ENCODE results near the gene ATP8A1. TPM values are rescaled to one million over a fixed set of nuclear protein-coding genes. Genes with fewer than 3 reads are reported as not detected.

The ATP8A1 gene
- total RNA-seq, 1 experiment from 2014 or later: 0.80 TPM

DNA sequence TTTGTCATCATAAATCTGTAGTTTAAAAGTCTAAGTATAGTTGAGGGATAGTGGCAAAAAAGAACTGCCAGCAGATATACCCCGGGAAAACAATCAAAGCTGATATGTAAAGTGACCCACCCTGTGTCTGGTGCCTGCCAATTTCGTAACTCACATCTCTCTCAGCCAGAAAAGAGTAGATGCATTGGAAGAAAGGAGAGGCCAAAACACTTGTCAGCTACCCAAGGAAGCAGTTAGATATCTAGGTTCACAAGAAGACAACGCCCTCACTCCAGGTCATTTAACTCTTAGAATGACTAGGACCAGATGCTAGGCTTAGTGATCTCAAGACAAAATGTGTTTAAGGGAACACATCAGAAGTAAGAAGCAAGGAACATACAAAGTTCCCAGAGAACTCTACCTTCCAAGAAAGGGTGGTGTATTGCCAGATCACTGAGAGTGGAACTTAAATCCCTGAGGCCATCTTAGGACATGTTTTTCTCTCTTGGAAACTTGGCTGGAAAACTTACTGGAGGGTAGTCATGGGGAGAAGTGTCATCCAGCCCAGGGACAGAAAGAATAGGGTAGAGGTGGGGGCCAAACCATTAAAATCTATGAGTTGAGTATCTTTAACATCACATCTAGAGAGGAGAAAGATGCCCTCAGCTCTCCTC is 133.7 kb downstream of the ATP8A1 start:
- TF ChIP-seq, protein P1, sequence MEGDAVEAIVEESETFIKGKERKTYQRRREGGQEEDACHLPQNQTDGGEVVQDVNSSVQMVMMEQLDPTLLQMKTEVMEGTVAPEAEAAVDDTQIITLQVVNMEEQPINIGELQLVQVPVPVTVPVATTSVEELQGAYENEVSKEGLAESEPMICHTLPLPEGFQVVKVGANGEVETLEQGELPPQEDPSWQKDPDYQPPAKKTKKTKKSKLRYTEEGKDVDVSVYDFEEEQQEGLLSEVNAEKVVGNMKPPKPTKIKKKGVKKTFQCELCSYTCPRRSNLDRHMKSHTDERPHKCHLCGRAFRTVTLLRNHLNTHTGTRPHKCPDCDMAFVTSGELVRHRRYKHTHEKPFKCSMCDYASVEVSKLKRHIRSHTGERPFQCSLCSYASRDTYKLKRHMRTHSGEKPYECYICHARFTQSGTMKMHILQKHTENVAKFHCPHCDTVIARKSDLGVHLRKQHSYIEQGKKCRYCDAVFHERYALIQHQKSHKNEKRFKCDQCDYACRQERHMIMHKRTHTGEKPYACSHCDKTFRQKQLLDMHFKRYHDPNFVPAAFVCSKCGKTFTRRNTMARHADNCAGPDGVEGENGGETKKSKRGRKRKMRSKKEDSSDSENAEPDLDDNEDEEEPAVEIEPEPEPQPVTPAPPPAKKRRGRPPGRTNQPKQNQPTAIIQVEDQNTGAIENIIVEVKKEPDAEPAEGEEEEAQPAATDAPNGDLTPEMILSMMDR (IDR thresholded peaks at IDR 0.05): no peak
- TF ChIP-seq, protein P2, sequence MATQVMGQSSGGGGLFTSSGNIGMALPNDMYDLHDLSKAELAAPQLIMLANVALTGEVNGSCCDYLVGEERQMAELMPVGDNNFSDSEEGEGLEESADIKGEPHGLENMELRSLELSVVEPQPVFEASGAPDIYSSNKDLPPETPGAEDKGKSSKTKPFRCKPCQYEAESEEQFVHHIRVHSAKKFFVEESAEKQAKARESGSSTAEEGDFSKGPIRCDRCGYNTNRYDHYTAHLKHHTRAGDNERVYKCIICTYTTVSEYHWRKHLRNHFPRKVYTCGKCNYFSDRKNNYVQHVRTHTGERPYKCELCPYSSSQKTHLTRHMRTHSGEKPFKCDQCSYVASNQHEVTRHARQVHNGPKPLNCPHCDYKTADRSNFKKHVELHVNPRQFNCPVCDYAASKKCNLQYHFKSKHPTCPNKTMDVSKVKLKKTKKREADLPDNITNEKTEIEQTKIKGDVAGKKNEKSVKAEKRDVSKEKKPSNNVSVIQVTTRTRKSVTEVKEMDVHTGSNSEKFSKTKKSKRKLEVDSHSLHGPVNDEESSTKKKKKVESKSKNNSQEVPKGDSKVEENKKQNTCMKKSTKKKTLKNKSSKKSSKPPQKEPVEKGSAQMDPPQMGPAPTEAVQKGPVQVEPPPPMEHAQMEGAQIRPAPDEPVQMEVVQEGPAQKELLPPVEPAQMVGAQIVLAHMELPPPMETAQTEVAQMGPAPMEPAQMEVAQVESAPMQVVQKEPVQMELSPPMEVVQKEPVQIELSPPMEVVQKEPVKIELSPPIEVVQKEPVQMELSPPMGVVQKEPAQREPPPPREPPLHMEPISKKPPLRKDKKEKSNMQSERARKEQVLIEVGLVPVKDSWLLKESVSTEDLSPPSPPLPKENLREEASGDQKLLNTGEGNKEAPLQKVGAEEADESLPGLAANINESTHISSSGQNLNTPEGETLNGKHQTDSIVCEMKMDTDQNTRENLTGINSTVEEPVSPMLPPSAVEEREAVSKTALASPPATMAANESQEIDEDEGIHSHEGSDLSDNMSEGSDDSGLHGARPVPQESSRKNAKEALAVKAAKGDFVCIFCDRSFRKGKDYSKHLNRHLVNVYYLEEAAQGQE (IDR thresholded peaks at IDR 0.05; ENCODE audit: insufficient read depth in 1 of 2, low read depth in 2 of 2, low read length in 1 of 2): no peak
- no peak for TF ChIP-seq TCF7L2 (IDR thresholded peaks at IDR 0.05; ENCODE audit: low read depth, low read length)
- TF ChIP-seq POLR2AphosphoS5 (IDR thresholded peaks at IDR 0.05; ENCODE audit: low read depth, low read length): no peak
- TF ChIP-seq SIN3A (IDR thresholded peaks at IDR 0.05; ENCODE audit: borderline replicate concordance, insufficient read depth, low read depth, low read length): no peak
- ChIA-PET POLR2A (no interaction called here), CTCF (no interaction called here)
- H3K4me1 ChIP-seq (ENCODE audit: control insufficient read depth, insufficient read depth, low read length): no peaks in the 10 kb centered on the region
- no peaks in the 10 kb centered on the region for H3K36me3 ChIP-seq (ENCODE audit: control insufficient read depth, insufficient read depth, low read length)
- in situ Hi-C loops (cut with HindIII; ENCODE audit: low pct_unique_long_range_greater_than_20kb, low sequenced_read_pairs): no loop called here
- intact Hi-C loops (cut with micrococcal nuclease; ENCODE audit: unreplicated experiment): no loop called here
- no peak for ATAC-seq
- H3K27ac ChIP-seq (ENCODE audit: low read length): no peak overlapping the region
- no peak for DNase-seq (ENCODE audit: low read depth, low spot score)
- no peaks in the 10 kb centered on the region for H3K27me3 ChIP-seq (ENCODE audit: control insufficient read depth, insufficient read depth, low read length)
- H3K9me3 ChIP-seq (ENCODE audit: control insufficient read depth, insufficient read depth, low read depth, low read length): no peaks in the 10 kb centered on the region
- BruUV-seq (replicated peaks): no TSS peak
- H3K4me3 ChIP-seq (ENCODE audit: low read depth in 2 of 2, low read length in 2 of 2): no peak overlapping the region

DNA sequence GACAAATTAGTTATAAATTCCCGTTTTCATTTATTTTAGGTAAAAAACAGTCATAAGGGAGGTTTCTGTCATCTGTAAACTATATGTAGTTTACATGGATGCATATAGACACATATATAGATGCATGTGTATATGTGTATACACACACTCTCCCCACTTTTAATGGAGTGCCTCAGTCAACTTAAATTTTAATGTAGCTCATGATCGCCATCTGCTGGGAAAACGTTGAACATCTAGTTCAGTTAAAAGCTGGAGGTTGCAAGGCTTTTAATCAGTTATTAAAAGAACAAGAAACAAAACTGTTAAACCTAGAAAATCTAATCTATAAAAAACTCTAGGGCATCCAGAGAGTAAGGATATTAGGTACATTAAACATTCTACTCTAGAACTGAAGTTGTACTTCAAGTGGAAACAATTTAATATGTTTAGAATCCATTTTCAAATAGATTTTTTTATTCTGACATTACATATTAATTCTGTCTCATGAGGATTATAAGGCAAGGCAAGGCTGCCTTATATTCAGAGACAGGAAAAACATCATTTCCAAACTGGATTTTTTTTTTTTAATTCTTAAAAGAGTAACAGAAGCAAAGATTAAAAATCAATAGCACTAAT is 137.0 kb downstream of the ATP8A1 start:
- ChIA-PET POLR2A (no interaction called here), CTCF (interaction anchor here (0.6 to 2.8 kb wide), 2 partner anchors 149 to 417 kb away, joined by 5 to 14 read pairs; no protein-coding TSS in a partner anchor)
- TF ChIP-seq, protein P2 (IDR thresholded peaks at IDR 0.05; ENCODE audit: insufficient read depth in 1 of 2, low read depth in 2 of 2, low read length in 1 of 2): no peak
- TF ChIP-seq, protein P1 (IDR thresholded peaks at IDR 0.05): peak; percentile 45; the same call in 1 of the 2 replicates
- no peak overlapping the region for H3K27ac ChIP-seq (ENCODE audit: low read length)
- ATAC-seq: peak; percentile 56; the same call in 1 of the 2 replicates
- peak; percentile 20 for DNase-seq (ENCODE audit: low read depth, low spot score)
- no TSS peak for BruUV-seq (replicated peaks)
- no peaks in the 10 kb centered on the region for H3K4me1 ChIP-seq (ENCODE audit: control insufficient read depth, insufficient read depth, low read length)
- intact Hi-C loops (cut with micrococcal nuclease; ENCODE audit: unreplicated experiment) (loop anchor here (1.0 to 2.0 kb wide), 3 partner anchors 149 to 563 kb away; no protein-coding TSS in a partner anchor), in situ Hi-C loops (cut with HindIII; ENCODE audit: low pct_unique_long_range_greater_than_20kb, low sequenced_read_pairs) (no loop called here)
- H3K9me3 ChIP-seq (ENCODE audit: control insufficient read depth, insufficient read depth, low read depth, low read length): no peaks in the 10 kb centered on the region
- H3K36me3 ChIP-seq (ENCODE audit: control insufficient read depth, insufficient read depth, low read length): no peaks in the 10 kb centered on the region
- no peaks in the 10 kb centered on the region for H3K27me3 ChIP-seq (ENCODE audit: control insufficient read depth, insufficient read depth, low read length)
- no peak overlapping the region for H3K4me3 ChIP-seq (ENCODE audit: low read depth in 2 of 2, low read length in 2 of 2)
